ENCODE results near the gene UROS.

UROS gene

DNA sequence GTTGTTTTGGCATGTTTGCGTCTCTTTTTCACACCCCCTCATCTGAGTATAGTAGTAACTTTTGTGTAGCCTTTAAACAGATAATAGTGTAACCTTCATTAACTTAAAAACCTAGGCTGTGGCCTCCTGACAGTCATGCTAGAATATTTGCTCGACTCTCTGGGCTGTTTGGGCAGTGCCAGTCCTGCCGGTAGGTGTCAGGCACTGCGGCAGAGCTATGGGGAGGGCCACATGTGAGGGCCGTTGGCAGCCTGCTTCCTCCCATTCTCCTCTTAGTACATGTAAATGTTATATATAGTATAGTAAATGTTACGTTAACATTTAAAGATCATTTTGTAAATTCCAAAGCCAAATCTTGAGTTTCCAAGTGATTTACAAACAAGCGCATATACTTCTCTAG, 26.4 kb upstream of the UROS start:
- Histone ChIP-seq H3K4me1 (ENCODE audit: control insufficient read depth in 2 of 2, insufficient read depth in 2 of 2, low read length in 2 of 2) (no peaks in the 10 kb centered on the region), H3K9me3 (ENCODE audit: control insufficient read depth in 2 of 2, low read length in 2 of 2) (no peaks in the 10 kb centered on the region), H3K4me3 (ENCODE audit: low read length in 2 of 2) (no peak overlapping the region), H3K27ac (ENCODE audit: low read depth in 2 of 2, low read length in 2 of 2) (no peak overlapping the region), H3K9ac (ENCODE audit: low read depth in 1 of 2, low read length in 2 of 2) (no peak overlapping the region), H3K36me3 (ENCODE audit: control insufficient read depth in 2 of 2, insufficient read depth in 2 of 2, low read length in 2 of 2) (peaks cover 48 to 57% of the 10 kb centered on the region in 2 donors), H3K27me3 (ENCODE audit: control insufficient read depth in 2 of 2, insufficient read depth in 2 of 2, low read length in 2 of 2) (no peaks in the 10 kb centered on the region)

DNA sequence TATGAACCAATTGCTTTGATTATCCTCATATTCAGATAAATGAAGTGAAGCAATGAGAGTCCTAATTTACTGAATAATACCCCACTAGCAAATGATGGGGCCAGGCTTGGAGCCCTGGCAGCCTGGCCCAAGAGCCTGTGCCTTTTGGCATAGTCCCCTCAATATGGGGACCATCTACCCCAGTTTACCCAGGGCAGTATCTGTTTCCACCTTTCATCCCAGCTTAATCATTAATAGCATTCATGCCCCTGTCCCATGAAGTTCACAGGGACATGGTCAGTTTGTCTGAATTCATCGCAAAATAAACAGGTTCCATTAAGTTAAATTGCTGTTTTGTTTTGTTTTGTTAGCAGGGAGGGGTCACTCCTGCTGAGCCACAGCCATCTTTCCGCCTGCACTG, 25.8 kb upstream of the UROS start:
- H3K27me3 ChIP-seq (ENCODE audit: control insufficient read depth in 2 of 2, insufficient read depth in 2 of 2, low read length in 2 of 2): no peaks in the 10 kb centered on the region
- H3K36me3 ChIP-seq (ENCODE audit: control insufficient read depth in 2 of 2, insufficient read depth in 2 of 2, low read length in 2 of 2): peaks cover 50 to 57% of the 10 kb centered on the region in 2 donors

DNA sequence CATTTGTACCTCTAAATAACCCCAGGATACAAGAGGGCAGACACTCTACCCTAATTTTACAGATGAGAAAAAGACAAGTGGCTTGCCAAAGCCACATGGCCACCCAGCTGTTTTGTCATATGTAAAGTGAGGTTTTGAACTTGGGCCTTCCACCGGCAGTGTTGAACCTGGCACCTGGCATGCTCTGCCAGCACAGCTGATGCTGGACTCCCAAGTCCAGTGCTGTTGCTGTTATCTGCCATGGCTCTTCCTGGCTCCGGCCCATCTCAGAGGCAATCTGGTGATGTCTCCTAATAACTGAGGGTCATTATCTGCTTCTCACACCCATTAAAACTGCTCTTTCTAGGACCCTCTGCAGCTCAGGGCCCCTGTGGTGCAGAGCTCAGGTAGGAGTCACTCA, 25.3 kb upstream of the UROS start:
- Histone ChIP-seq H3K9ac (ENCODE audit: low read depth in 1 of 2, low read length in 2 of 2) (no peak overlapping the region), H3K27me3 (ENCODE audit: control insufficient read depth in 2 of 2, insufficient read depth in 2 of 2, low read length in 2 of 2) (no peaks in the 10 kb centered on the region), H3K27ac (ENCODE audit: low read depth in 2 of 2, low read length in 2 of 2) (no peak overlapping the region), H3K9me3 (ENCODE audit: control insufficient read depth in 2 of 2, low read length in 2 of 2) (no peaks in the 10 kb centered on the region), H3K4me3 (ENCODE audit: low read length in 2 of 2) (no peak overlapping the region), H3K36me3 (ENCODE audit: control insufficient read depth in 2 of 2, insufficient read depth in 2 of 2, low read length in 2 of 2) (peaks cover 46 to 56% of the 10 kb centered on the region in 2 donors), H3K4me1 (ENCODE audit: control insufficient read depth in 2 of 2, insufficient read depth in 2 of 2, low read length in 2 of 2) (no peaks in the 10 kb centered on the region)

More for the DNA sequence above, 25.8 kb upstream of the UROS start:
- H3K4me3 ChIP-seq (ENCODE audit: low read length in 2 of 2): no peak overlapping the region
- no peak overlapping the region for H3K27ac ChIP-seq (ENCODE audit: low read depth in 2 of 2, low read length in 2 of 2)
- no peaks in the 10 kb centered on the region for H3K4me1 ChIP-seq (ENCODE audit: control insufficient read depth in 2 of 2, insufficient read depth in 2 of 2, low read length in 2 of 2)
- no peaks in the 10 kb centered on the region for H3K9me3 ChIP-seq (ENCODE audit: control insufficient read depth in 2 of 2, low read length in 2 of 2)
- no peak overlapping the region for H3K9ac ChIP-seq (ENCODE audit: low read depth in 1 of 2, low read length in 2 of 2)

DNA sequence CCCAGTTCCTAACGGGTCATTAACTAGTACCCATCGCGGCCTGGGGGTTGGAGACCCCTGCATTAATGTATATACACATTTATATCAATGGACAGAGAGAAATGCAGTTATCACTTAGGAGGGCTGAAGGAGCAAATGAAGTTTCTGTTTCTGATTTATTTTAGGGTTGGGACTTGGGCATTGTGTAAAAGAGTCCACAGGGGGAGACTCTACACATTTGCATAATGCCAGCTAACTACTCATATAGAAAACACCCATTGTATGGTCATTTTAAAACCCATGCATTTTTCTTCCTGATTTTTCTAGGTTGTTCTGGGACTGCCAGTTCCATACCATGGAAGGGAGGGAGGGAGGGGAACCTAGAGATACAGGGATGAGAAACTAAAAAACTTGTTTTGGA, 23.8 kb upstream of the UROS start:
- Histone ChIP-seq H3K9ac (ENCODE audit: low read depth in 1 of 2, low read length in 2 of 2) (no peak overlapping the region), H3K4me3 (ENCODE audit: low read length in 2 of 2) (no peak overlapping the region), H3K36me3 (ENCODE audit: control insufficient read depth in 2 of 2, insufficient read depth in 2 of 2, low read length in 2 of 2) (peaks cover 41 to 52% of the 10 kb centered on the region in 2 donors), H3K9me3 (ENCODE audit: control insufficient read depth in 2 of 2, low read length in 2 of 2) (no peaks in the 10 kb centered on the region), H3K27me3 (ENCODE audit: control insufficient read depth in 2 of 2, insufficient read depth in 2 of 2, low read length in 2 of 2) (no peaks in the 10 kb centered on the region), H3K4me1 (ENCODE audit: control insufficient read depth in 2 of 2, insufficient read depth in 2 of 2, low read length in 2 of 2) (no peaks in the 10 kb centered on the region), H3K27ac (ENCODE audit: low read depth in 2 of 2, low read length in 2 of 2) (no peak overlapping the region)

DNA sequence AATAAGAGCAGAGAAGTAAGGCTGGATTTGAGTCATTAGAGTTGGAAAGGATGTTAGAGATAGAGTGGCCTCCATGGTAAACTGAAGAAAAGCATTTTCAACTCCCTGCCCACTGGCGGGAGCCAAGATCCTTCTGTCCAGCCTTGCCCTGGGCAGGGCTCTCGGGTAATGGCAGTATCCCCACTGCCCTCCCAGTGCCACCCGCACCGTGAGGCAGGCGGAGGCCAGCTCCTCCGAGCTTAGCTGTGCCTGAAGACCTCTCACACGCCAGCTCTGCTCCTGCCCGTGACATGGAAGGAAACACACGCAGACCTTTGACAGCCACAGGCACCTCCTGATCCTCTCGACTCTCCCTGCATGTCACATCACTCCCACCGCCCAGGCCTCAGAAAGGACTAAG, 22.6 kb upstream of the UROS start:
- Histone ChIP-seq H3K9me3 (ENCODE audit: control insufficient read depth in 2 of 2, low read length in 2 of 2) (no peaks in the 10 kb centered on the region), H3K27ac (ENCODE audit: low read depth in 2 of 2, low read length in 2 of 2) (no peak overlapping the region), H3K4me3 (ENCODE audit: low read length in 2 of 2) (no peak overlapping the region), H3K36me3 (ENCODE audit: control insufficient read depth in 2 of 2, insufficient read depth in 2 of 2, low read length in 2 of 2) (peaks cover 43 to 50% of the 10 kb centered on the region in 2 donors), H3K4me1 (ENCODE audit: control insufficient read depth in 2 of 2, insufficient read depth in 2 of 2, low read length in 2 of 2) (no peaks in the 10 kb centered on the region), H3K9ac (ENCODE audit: low read depth in 1 of 2, low read length in 2 of 2) (no peak overlapping the region), H3K27me3 (ENCODE audit: control insufficient read depth in 2 of 2, insufficient read depth in 2 of 2, low read length in 2 of 2) (no peaks in the 10 kb centered on the region)

DNA sequence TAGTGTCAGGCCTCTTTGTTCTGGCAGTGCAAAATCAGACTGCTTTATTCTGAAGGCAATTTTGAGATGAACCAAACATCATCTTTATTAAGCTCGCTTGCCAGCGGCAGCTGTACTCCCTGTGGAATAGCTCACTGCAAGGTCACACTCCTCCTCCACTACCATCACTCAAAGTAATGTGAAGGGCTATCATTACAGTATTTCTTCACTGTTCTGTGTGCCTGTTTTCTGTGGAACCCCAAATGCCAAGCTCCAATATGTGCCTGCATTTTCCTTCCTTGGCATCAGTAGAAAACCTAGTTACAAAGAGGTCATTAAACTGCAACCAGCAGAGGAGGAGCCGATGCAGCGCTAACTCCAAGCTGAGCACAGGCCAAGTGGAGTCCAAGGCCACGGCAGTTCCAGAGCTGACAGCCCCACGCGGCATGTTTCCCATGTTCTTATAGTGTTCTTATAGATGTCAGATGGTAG, 21.7 kb upstream of the UROS start:
- Histone ChIP-seq H3K4me1 (ENCODE audit: control insufficient read depth in 2 of 2, insufficient read depth in 2 of 2, low read length in 2 of 2) (no peaks in the 10 kb centered on the region), H3K27ac (ENCODE audit: low read depth in 2 of 2, low read length in 2 of 2) (no peak overlapping the region), H3K36me3 (ENCODE audit: control insufficient read depth in 2 of 2, insufficient read depth in 2 of 2, low read length in 2 of 2) (peaks cover 49 to 57% of the 10 kb centered on the region in 2 donors), H3K9me3 (ENCODE audit: control insufficient read depth in 2 of 2, low read length in 2 of 2) (no peaks in the 10 kb centered on the region), H3K27me3 (ENCODE audit: control insufficient read depth in 2 of 2, insufficient read depth in 2 of 2, low read length in 2 of 2) (no peaks in the 10 kb centered on the region), H3K9ac (ENCODE audit: low read depth in 1 of 2, low read length in 2 of 2) (no peak overlapping the region), H3K4me3 (ENCODE audit: low read length in 2 of 2) (no peak overlapping the region)

DNA sequence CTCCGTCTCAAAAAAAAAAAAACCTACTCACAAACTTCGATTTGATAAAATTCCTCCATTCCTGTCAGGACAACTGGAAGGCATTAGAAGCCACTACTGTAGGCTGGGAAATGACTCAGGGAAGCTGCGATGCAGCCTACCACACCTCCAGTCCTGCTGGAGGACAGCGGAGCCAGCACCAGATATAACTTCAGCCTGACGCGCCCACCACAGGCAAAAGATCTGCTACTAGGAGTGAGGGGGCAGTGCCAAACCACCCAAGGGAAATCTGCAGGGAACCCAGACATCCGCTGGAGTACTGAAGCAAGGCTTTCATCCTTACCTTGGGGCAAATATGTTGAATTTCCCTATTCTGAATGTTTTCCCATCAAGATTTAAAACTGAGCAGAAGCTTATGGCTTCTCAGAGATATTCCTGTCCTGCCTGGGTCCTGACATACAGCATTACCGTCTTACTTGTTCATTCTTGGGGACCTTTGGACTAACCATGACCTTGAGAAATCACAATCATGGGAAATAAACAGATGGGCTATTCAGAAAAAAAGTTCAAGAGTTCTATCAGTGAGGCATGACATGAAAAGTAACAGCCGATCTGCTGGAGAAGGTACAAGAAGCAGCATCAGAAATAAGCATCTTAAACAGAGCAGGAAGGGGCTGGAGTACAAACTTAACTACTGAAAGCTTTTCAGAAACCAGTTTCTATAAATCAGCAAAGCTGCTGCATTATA, 20.7 kb upstream of the UROS start:
- H3K9ac ChIP-seq (ENCODE audit: low read depth in 1 of 2, low read length in 2 of 2): no peak overlapping the region
- no peak overlapping the region for H3K4me3 ChIP-seq (ENCODE audit: low read length in 2 of 2)
- no peaks in the 10 kb centered on the region for H3K9me3 ChIP-seq (ENCODE audit: control insufficient read depth in 2 of 2, low read length in 2 of 2)
- peaks cover 49 to 61% of the 10 kb centered on the region in 2 donors for H3K36me3 ChIP-seq (ENCODE audit: control insufficient read depth in 2 of 2, insufficient read depth in 2 of 2, low read length in 2 of 2)
- H3K4me1 ChIP-seq (ENCODE audit: control insufficient read depth in 2 of 2, insufficient read depth in 2 of 2, low read length in 2 of 2): no peaks in the 10 kb centered on the region
- H3K27me3 ChIP-seq (ENCODE audit: control insufficient read depth in 2 of 2, insufficient read depth in 2 of 2, low read length in 2 of 2): no peaks in the 10 kb centered on the region
- H3K27ac ChIP-seq (ENCODE audit: low read depth in 2 of 2, low read length in 2 of 2): no peak overlapping the region

DNA sequence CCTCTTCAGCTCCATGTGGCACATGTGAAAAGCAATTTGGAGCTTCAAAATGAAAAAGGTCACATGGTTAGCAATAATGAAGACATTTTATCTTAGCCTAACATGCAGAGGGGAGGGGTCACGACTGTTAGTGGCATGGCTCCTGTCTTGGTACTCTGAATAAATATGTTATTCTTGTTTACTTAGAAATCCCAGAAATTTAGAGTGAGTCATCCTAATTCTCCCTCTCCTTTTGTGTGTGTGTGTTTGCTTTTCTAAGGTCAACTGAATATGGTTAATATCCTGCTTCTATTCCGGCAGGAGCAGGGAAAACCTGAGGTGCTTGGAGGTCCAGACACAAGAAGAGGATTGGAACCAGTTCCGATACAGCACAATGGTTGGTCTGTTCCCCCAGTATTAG, 17.9 kb upstream of the UROS start:
- no peaks in the 10 kb centered on the region for H3K4me1 ChIP-seq (ENCODE audit: control insufficient read depth in 2 of 2, insufficient read depth in 2 of 2, low read length in 2 of 2)
- peaks cover 62 to 78% of the 10 kb centered on the region in 2 donors for H3K36me3 ChIP-seq (ENCODE audit: control insufficient read depth in 2 of 2, insufficient read depth in 2 of 2, low read length in 2 of 2)
- no peak overlapping the region for H3K27ac ChIP-seq (ENCODE audit: low read depth in 2 of 2, low read length in 2 of 2)
- no peaks in the 10 kb centered on the region for H3K27me3 ChIP-seq (ENCODE audit: control insufficient read depth in 2 of 2, insufficient read depth in 2 of 2, low read length in 2 of 2)
- no peak overlapping the region for H3K9ac ChIP-seq (ENCODE audit: low read depth in 1 of 2, low read length in 2 of 2)
- no peak overlapping the region for H3K4me3 ChIP-seq (ENCODE audit: low read length in 2 of 2)
- no peaks in the 10 kb centered on the region for H3K9me3 ChIP-seq (ENCODE audit: control insufficient read depth in 2 of 2, low read length in 2 of 2)

DNA sequence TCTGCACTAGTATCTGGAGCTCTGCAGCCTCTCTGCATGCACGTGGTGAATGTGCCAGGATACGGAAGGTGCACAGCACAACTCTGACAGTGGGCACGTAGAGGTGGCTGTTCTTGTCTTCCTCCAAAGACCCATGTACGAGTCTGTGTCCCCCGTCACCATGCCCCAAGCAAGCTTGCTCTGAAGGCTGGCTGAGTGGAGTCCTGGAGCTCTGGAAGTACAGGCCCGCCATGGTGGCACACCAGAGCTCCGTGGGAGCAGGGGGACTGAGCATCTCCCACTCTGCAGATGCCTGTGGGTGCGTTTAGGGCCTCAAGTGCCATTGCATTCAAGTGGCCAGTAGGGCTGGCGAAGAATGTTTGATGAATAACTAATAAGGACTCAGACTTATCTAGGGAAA, 17.3 kb upstream of the UROS start:
- no peak overlapping the region for H3K4me3 ChIP-seq (ENCODE audit: low read length in 2 of 2)

DNA sequence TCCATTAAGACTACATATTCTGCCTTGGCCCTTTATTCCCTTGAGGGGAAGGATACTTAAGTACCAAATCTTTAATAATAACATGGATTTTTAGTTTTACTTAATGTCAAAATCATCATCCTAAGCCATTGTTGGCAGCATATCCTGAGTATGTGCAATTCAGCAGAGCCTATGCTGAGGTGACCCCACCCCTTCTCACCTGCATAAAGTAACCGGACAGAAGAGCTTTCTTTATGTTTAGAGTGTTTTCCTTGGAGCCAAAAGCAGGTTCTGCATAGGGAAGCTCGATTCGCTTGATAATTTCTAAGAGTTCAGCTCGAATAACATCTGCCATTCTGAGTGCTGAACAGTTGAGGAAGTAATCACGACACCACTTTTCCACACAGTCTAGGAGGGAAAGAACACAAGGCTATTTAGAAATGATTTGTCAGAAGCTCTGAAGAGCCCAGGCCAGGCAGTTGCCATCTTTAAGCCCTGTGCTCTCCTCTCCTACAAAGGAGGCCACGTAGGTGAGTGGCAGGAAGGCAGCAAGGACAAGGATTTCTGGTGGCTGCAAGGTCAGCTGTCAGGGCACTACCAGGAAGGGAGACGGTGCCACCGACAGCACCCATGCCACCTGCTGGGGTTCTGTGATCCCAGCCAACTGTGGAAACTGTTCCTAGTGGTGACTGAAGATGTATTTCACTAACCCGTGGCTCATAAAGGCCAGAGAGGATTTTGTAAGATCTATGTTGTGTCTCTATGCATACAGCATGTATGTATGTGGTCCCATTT, 15.9 kb upstream of the UROS start:
- H3K4me3 ChIP-seq (ENCODE audit: low read length in 2 of 2): no peak overlapping the region
- H3K4me1 ChIP-seq (ENCODE audit: control insufficient read depth in 2 of 2, insufficient read depth in 2 of 2, low read length in 2 of 2): no peaks in the 10 kb centered on the region
- no peaks in the 10 kb centered on the region for H3K27me3 ChIP-seq (ENCODE audit: control insufficient read depth in 2 of 2, insufficient read depth in 2 of 2, low read length in 2 of 2)
- H3K9me3 ChIP-seq (ENCODE audit: control insufficient read depth in 2 of 2, low read length in 2 of 2): no peaks in the 10 kb centered on the region
- H3K27ac ChIP-seq (ENCODE audit: low read depth in 2 of 2, low read length in 2 of 2): no peak overlapping the region
- H3K9ac ChIP-seq (ENCODE audit: low read depth in 1 of 2, low read length in 2 of 2): no peak overlapping the region
- peaks cover 63 to 73% of the 10 kb centered on the region in 2 donors for H3K36me3 ChIP-seq (ENCODE audit: control insufficient read depth in 2 of 2, insufficient read depth in 2 of 2, low read length in 2 of 2)

More for the DNA sequence above, 17.3 kb upstream of the UROS start:
- Histone ChIP-seq H3K4me1 (ENCODE audit: control insufficient read depth in 2 of 2, insufficient read depth in 2 of 2, low read length in 2 of 2) (no peaks in the 10 kb centered on the region), H3K27ac (ENCODE audit: low read depth in 2 of 2, low read length in 2 of 2) (no peak overlapping the region), H3K9me3 (ENCODE audit: control insufficient read depth in 2 of 2, low read length in 2 of 2) (no peaks in the 10 kb centered on the region), H3K36me3 (ENCODE audit: control insufficient read depth in 2 of 2, insufficient read depth in 2 of 2, low read length in 2 of 2) (peaks cover 62 to 78% of the 10 kb centered on the region in 2 donors), H3K27me3 (ENCODE audit: control insufficient read depth in 2 of 2, insufficient read depth in 2 of 2, low read length in 2 of 2) (no peaks in the 10 kb centered on the region), H3K9ac (ENCODE audit: low read depth in 1 of 2, low read length in 2 of 2) (no peak overlapping the region)
